Fibroblast of pulmonary artery (primary cell): ENCODE measurements around the gene KCNMA1.

ENCODE experiments used
- DNase-seq: peaks from one replicate; pipeline ENCODE4 v3.0.0-alpha.2; 2010; ENCODE audit warnings: low read depth
- H3K4me3 ChIP-seq: replicated peaks from 2 replicates; pipeline ENCODE4 v1.5.1; 2011; ENCODE audit warnings: low read depth, mild to moderate bottlenecking, control low read depth, low read length, moderate library complexity
- TF ChIP-seq, protein P1 (sequence below): IDR thresholded peaks from 2 replicates; pipeline ENCODE4 v1.5.1; 2011; ENCODE audit warnings: mild to moderate bottlenecking, control low read depth, low read length, inconsistent platforms; ENCODE audit errors: missing control alignments

KCNMA1 gene

DNA sequence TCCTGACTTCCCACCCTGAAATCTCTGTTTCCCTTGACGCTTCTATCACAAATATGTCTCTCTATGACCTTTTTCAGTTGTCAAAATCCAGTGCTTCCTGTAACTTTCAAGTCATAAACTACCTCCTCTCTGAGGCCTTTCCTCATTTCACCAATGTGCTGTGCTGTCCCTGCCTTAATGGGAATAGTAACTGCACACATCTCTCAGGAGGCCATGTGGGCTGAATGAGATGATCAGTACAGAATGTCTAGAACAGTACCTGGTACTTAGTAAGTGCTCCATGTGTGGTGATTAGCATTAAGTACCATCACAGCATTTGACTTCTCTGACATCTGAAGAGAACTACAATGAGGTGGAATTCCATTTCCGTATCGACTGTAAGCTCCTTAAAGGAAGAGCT, 588.5 kb downstream of the KCNMA1 start:
- DNase-seq = no peak
- H3K4me3 ChIP-seq = no peak overlapping the region
- TF ChIP-seq, protein P1, sequence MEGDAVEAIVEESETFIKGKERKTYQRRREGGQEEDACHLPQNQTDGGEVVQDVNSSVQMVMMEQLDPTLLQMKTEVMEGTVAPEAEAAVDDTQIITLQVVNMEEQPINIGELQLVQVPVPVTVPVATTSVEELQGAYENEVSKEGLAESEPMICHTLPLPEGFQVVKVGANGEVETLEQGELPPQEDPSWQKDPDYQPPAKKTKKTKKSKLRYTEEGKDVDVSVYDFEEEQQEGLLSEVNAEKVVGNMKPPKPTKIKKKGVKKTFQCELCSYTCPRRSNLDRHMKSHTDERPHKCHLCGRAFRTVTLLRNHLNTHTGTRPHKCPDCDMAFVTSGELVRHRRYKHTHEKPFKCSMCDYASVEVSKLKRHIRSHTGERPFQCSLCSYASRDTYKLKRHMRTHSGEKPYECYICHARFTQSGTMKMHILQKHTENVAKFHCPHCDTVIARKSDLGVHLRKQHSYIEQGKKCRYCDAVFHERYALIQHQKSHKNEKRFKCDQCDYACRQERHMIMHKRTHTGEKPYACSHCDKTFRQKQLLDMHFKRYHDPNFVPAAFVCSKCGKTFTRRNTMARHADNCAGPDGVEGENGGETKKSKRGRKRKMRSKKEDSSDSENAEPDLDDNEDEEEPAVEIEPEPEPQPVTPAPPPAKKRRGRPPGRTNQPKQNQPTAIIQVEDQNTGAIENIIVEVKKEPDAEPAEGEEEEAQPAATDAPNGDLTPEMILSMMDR = no peak

DNA sequence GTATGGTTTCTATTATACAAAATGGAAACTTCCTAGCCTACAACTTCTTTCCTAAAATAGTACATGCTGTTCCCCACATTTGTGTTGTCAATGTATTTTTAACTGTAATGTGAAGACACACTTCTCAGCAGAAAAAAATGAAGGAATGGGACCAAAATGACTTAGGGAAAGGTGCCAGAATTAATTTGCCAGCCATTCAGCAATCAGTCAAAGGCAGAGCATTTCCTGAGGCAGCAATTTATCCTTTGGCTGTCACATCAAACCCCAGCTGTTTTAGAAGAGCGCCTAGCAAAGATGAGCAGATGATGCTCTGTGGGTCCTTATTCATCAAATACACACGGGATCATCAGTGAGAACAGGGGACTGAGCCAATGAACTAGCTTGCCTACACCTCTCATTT, 592.5 kb downstream of the KCNMA1 start:
- H3K4me3 ChIP-seq = no peak overlapping the region
- no peak for DNase-seq
- TF ChIP-seq, protein P1 = no peak

DNA sequence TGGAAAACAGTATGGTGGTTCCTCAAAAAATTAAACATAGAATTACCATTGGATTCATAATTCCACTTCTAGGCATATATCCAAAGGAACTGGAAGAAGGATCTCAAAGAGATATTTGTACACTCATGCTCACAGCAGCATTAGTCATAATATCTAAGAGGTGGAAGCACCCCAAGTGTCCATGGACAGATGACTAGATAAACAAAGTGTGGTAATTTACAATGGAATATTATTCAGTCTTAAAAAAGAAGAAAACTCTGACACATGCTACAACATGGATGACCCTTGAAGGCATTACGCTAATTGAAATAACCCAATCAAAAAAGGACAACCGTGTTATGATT, 594.2 kb downstream of the KCNMA1 start:
- DNase-seq = no peak
- H3K4me3 ChIP-seq = no peak overlapping the region
- TF ChIP-seq, protein P1 = no peak

- no peak for DNase-seq
- TF ChIP-seq, protein P1 = no peak
- no peak overlapping the region for H3K4me3 ChIP-seq
Measured at GRCh38 chr10:77042706-77043419, 594.7 kb downstream of the KCNMA1 start.

DNA sequence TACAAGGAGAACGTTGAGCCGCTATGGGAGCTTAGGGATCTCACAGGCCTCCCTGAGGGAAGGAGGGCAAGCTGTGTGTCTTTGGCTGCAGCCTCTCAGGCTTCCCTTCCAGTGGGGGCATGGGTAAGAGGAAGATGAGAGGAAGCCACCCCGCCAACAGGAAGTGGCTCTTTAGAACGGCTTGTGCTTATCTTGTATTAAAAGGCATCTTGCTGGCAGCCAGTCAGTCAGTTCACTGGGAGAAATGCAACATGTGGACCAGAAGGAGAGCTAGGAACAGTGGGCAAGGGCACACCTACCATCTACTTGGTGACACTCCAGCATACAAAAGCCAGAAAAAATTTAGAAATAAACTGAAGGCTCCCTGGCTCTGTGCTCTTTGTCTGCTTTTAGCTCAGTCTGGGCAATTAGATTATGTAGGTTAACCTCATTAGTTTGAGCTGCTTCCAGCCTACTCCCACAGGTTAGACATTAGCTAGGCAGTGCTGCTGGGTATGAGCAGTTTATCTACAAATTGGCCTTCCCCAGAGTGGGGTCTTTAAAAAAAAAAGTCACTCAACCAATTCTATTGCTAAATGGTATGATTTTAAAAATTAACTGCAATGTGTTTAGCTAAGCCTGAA, 595.9 kb downstream of the KCNMA1 start:
- TF ChIP-seq, protein P1 = no peak
- peak; percentile 4 for DNase-seq
- no peak overlapping the region for H3K4me3 ChIP-seq

DNA sequence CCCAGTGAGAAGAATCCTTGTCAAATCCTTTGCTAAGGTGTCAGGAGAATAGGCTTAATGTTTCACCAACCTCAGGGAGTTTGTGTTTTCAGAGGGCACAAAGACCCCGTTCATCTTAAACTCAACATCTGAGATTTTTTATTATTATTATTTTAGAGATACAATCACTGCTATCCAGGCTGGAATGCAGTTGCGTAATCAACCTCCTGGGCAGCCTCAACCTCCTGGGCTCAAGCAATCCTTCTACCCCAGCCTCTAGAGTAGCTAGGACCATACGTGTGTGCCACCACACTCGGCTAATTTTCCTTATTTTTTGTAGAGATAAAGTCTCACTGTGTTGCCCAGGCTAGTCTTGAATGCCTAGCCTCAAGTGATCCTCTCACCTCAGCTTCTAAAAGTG, 599.2 kb downstream of the KCNMA1 start:
- H3K4me3 ChIP-seq = no peak overlapping the region
- DNase-seq = peak; percentile 3
- TF ChIP-seq, protein P1 = no peak

- TF ChIP-seq, protein P1 = no peak
- no peak overlapping the region for H3K4me3 ChIP-seq
- DNase-seq = no peak
Measured at GRCh38 chr10:77037735-77038403, 599.7 kb downstream of the KCNMA1 start.
